HG02981 (cell line): ENCODE measurements around the gene HK2.

Experiments
- ATAC-seq: cut with Tn5 transposase; IDR thresholded peaks from one replicate; pipeline ENCODE4 v1.9.1; 2021; ENCODE audit warnings: mild to moderate bottlenecking, moderate library complexity; ENCODE audit not compliant: unreplicated experiment

HK2 gene

DNA sequence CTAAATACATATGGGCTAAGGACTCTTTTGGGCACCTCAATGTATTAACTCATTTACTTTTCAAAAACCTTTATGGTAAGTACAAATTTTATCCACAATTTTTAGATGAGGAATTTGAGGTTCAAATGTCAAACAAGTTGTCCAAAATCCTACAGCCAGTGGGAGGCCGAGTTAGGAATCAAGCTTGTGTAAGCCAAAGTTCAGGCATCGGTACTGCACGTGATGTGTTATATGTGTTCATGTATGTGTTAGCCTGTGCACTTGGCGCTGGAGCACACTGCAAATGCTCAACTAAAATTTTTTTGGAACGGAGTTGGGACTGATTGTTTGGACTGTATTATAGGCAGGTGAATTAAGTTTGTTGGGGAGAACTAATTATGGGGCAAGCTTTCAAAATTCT lies 22.7 kb downstream of the HK2 start:
- ATAC-seq, result no peak

DNA sequence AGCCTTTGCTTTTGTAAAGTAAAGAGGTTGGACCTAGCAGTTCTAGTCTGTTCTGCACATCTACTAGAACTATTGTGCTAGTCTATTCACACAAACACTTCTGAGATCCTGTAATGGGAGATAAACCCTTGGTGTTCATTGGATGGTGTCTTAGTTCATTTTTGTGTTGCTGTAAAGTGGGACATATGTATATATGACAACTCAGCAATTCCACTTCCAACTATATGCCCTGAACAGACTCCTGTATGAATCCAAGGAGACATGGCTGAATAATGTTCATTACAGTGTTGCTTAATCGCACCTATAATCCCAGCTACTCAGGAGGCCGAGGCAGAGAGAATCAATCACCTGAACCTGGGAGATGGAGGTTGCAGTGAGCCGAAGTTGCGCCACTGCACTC lies 23.3 kb downstream of the HK2 start:
- no peak for ATAC-seq

DNA sequence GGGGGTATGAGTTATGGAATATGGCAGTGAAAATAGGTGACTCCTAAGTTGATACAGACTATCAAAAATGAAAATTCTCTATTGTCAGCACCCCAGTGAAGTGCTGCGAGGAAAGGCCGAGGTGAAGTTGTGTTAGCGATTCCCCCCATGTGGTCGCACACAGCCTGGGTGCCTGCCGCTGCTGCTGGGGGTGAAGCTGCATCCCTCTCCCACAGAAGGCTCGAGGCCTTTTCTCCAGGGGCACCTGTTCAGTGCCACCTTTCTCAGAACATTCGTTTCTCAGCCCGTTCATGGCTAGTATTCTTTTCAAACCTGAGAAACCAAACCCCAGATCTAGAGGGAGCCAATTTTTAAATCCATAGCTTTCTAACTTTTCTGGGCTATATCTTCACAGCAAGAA lies 23.8 kb downstream of the HK2 start:
- ATAC-seq, result no peak

DNA sequence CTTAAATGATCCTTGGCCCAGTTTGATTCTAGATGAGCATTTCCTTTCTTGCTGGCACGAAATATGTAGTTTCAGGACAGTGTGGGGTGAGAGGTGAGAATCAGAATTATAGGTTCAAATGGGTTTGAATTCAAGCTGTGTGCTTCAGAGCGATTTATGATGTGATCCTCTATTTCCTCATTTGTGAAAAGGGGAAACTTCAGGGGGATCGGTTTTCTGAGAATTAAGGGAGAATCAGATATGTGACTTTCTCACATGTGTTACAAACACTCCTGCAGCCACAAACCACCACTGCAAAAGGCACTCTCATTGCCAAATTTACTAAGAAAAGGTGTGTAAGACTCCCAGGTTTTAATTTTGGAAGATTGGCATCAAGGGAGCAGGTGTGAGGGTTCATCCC lies 24.4 kb downstream of the HK2 start:
- no peak for ATAC-seq

DNA sequence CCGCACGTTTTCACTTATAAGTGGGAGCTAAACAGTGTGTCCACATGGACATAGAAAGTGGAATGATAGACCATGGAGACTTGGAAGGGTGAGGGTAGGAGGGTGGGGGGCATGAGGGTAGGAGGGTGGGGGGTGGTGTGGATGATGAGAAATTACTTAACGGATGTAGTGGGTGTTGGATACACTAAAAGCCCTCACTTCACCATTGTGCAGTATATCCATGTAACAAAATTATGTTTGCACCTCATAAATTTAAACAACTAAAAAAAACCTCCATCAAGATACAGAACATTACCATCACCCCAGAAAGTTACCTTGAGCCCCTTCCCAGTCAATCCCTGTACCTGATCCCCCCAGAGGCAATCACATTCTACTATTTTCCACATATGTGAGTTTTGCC lies 26.2 kb downstream of the HK2 start:
- no peak for ATAC-seq

DNA sequence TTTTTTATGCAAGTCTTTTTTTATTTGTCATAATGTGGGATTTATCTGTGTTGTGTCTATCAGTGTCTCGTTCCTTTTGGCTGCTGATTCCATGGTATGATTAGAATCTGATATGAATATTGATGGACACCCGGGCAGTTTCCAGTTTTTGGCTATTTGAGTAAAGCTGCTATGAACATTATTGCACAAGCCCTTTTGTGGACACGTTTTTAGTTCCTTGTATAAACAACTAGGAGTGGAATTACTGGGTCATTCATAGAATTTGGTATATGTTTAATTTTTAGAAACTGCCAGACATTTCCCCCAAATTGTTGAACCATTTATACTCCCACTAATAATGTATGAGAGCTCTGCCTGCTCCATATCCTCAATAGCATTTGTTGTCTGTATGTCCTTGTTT lies 26.6 kb downstream of the HK2 start:
- no peak for ATAC-seq

DNA sequence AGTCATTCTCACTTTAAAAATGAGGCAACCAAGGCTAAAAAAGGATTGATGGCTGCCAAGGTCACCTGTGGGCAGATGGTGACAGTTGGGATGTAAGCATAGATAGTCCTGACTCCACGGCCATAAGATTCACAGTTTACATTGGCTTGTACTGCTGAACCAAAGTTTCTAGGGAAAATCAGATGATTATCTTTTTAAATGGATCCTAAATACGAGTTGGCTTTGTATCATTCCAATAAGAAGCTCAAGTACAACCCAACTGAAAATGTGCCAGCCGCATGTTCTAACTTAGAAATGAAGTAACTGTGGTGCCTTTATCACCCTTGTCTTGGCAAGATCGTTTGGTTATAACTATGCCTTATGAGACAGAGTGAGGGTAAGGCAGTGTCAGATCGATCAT lies 27.6 kb downstream of the HK2 start:
- no peak for ATAC-seq

DNA sequence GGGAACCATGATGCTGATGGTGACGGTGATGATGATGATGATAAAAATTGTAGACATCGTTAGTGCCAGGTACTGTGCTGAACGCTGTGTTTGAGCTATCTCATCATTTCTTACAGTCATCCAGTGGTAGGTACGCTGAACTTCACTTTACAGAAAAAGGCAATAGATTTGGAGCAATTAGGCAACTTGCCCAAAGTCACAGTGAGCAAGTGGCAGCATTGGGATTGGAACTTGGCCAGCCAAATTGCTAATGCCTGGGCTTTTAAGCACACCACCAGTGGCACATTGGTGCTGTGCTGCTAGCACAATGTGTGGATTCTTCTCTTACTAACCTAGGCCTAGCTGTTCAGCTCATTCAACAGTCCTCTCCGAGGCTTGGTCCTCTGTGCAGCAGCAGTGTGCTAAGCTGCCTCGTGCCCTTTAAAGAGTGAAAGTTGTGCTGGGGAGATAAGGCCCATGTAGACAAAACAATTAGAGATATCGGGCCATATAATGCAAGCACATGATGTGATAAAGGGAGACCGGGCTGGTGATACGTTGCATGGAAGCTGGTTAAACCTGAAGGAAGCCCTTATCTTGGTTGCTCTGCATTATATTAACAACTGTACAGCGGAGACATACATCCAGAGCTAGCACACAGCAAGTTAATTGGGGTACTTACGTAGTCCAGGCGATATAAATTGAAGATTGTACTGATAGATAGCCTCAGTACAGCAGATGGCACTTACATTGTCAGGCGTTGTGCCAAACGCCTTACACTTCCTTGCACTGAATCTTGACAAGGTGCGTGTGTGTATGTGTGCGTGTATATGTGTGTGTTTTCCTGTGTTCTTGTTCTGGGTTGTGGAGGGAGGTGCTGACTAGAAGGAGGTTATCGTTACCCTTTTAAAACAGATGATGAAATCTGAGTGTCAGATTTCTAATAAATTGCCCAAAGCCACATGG lies 28.4 kb downstream of the HK2 start:
- ATAC-seq, result no peak

DNA sequence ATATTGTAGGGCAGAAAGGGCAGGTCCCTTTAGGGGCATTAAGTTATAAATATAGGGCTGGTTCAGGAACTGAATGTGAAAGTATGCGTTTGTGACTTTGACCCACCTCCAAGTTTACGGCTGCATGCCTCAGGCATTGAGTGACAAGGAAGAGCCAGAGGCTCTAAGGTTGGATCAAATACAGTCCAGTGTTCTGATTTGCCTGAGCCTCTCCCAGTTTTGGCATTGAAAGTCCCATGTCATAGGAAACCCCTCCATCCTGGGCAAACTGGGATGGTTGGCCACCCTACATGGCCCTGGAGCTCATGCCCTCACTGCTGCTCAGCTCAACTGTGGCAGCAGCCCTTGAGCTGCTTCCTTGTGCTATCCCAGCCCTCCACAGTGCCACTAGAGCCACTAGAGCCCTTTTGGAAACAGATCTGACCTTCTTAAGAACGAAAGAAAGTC lies 29.9 kb downstream of the HK2 start:
- no peak for ATAC-seq

DNA sequence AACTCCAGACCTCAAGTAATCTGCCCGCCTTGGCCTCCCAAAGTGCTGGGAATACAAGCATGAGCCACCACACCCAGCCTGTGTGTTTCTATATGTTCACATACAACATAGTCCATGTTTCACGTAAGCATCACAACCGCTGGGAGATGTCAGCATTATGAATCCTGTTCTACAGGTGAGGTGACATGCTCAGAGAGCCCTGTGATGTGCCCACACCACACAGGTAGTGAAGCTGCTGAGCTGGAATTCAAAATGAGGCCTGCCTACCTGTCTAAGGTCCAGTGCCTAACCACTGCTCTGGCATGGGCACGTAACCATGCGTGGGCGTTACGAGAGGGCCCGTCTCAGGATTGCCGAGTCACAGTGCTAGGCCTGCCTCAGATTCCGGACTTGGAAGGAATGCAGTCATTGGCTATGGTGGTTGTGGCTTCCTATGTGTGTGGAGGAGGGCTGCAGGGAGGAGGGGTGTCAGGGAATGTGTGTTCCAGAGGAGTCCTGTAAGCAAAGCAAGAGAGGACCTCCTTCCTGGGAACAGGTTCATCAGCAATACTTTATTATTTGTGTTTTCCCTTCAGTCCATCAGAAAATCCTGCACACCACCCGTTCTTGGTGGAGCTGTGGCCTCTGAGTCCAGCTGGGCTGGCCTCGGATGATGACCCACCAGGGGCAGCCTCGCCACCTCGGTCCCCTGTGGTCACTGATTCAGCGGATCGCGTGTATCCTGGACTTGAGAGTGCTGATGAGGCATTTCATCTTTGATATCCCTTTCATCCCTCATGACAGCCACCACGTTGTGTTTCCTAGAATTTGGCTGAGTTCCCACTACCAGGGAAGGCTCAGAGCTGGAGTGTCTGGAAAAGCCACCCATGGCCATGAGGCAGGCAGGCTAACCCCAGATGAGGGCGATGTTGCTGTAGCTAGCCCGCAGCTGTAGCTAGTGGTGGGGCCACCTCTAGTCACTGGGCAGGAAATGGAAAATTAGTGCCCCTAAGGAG lies 31.1 kb downstream of the HK2 start:
- ATAC-seq, result no peak

DNA sequence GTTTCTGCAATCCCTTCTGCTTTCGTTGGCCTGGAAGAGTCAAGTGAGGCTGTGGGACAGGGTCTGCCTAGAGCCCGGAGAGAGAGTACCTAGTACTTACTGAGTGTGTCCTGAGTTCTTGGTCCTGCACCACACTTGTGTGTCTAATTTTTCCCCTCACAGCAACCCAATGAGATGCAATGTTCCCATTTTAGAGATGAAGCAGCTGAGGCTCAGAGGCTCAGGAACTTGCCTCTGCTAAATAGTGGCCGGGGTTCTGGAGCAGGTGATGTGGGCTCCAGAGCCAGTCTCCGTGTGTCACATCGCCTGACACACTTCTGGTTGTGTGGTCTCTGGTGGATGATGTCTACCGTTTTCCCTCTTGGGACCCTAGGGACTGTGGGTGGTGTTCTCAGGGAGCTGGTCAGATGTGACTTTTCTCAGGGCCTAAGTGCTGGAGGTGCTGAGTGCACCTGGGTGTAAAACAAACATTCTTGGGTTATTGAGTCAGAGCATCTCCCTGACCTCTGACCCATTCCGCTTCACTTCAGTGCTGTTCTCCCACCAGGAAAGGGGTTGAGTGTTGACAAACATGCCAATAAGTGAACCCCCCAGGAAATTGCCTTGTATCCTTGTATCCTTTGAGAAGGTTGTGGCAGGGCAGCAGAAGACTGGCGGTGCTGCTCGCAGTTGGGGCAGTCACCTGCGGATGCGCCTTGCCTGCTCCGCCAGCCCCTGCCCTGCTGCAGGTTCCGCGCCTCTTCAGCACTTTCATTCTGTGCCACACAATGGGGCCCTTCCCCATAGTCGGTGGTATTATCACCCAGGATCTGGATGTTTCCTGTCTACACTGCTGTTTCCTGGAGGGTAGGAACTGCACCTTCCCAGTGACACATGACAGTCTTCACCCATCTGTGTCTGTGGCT lies 32.1 kb downstream of the HK2 start:
- no peak for ATAC-seq

DNA sequence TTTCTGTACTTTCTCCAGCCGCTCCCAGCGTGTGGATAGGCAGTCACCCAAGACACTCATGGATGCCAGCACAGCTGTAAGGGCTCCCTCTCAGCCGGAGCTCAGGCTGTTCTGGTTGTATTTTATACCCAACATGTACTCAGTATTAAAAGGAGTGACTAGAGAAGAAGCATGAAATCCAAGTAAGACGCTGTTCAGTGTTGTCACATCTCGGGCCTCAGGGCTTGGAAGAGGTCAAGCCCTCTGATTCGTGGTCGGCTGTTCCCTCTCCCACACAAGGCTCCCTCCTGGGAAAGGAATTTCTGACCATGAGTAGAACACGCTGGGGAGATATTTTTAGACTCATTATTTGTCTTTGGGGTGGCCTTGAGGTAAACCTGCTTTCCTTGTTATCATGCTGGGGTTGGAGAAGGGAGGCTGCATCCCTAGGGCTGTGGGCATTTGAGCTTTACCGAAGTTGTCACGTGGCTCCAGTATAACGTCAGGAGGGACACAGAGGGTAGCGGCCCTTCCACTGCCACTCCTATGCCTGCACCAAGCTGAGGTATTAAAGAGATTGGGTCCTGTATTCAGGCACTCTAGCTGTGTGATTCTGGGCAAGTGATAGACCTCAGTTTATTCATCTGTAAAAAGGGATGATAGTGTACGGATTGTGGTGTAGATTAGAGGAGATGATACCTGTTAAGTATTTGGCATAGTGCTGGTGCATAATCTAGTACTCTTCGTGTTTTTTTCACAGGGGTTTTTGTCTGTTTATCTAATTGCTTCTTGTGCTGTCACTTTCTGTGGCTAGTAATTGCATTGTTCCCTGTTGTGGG lies 34.1 kb downstream of the HK2 start:
- ATAC-seq, result no peak

DNA sequence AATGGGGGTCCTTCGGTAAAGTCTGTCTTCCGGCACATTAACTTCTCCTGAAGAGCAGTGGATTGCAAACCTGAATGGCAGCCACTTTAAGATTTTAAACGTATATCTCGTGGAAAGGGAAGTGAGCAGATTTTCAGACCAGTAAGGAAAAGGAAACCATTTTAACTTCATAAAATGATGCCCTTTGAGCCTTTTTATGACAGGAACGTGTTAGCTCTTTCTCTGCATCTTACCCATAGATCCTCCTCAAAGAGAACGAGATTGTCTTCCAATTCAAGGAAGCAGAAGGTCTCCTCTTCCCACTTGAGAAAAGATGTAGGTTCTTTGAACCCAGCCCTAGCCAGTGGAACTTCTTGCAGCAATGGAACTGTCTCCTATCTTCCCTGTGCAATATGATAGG lies 35.6 kb downstream of the HK2 start:
- no peak for ATAC-seq

DNA sequence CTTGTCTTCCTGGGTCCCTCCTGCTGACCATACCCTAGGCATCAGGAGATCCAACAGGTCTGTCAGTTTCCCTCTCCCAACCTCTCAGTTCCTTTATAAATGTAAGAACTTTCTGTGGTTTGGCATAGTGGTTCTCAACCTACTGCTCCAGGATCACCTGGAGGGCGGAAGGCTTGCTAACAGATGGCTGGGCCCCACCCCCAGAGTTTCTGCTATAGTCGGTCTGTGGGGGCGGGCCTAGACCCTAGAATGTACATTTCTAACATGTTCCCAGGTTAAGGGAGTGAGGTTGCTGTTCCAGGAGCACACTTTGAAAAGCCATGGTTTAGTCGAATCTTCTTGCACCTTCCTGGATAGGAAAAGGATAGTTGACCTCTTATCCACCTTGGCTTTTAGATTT lies 37.0 kb downstream of the HK2 start:
- ATAC-seq, result no peak

DNA sequence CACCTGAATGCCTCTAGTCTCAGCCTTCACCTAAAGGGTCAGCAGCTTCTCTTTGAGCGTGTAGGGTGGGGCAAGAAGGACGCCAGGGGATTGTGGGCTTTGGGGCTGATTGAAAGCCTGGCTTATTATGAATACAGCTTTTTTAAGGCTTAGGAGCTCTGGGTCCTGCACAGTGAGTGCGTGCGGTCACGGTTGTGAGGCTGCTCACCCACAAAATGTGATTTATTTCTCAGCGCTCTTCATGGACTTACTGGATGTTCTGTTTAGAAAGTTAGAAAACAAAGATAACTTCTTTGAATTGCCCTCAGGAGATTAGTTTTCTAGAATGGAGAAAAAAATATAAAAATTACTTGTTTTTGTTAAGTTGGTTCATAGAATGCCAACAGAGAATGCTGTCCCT lies 37.5 kb downstream of the HK2 start:
- ATAC-seq, result no peak

DNA sequence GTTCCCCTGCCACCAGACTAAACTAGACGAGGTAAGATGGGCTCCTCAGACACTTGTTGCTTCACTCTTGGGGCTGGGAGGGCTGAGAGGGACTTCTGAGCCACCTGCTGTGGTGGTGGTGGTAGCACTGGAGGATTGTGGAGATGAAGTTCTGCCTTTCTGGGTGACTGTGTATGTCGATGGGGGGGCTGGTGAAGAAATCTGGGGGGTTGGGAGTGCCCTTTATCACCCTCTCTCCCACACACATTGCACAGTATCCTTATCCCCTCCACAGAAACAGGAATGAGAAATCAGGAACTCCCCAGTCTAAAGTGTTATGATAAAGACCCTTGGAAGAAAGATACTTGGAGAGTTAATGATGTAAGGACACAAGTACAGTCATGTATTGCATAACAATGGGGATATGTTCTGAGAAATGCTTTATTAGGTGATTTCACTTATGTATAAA lies 38.5 kb downstream of the HK2 start:
- no peak for ATAC-seq

DNA sequence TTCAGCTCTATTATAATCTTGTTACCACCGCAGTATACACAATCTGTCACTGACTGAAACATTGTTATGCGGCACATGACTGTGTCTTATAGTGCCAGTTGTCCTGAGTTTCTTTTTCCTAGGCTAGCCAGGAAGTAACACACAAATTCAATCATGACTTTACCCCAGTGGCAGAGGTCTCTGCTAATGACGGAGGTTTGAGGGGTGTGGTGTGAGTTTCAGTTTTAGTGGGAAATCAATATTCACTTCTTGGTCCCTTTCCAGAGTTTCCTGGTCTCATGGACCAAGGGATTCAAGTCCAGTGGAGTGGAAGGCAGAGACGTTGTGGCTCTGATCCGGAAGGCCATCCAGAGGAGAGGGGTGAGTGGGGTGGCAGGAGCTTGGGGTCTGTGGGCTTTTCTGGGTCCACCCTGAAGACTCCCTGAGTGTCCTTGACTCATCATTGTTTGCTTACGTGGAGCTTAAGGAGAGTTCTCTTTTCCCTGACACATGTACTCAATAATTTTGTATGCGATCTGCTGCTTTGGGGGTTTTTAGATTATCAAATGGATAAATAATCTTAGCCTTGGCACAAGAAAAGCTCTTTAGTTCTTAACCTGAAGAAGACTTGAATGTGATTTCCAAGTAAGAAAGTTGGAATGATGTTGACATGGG lies 39.2 kb downstream of the HK2 start:
- ATAC-seq, result no peak

DNA sequence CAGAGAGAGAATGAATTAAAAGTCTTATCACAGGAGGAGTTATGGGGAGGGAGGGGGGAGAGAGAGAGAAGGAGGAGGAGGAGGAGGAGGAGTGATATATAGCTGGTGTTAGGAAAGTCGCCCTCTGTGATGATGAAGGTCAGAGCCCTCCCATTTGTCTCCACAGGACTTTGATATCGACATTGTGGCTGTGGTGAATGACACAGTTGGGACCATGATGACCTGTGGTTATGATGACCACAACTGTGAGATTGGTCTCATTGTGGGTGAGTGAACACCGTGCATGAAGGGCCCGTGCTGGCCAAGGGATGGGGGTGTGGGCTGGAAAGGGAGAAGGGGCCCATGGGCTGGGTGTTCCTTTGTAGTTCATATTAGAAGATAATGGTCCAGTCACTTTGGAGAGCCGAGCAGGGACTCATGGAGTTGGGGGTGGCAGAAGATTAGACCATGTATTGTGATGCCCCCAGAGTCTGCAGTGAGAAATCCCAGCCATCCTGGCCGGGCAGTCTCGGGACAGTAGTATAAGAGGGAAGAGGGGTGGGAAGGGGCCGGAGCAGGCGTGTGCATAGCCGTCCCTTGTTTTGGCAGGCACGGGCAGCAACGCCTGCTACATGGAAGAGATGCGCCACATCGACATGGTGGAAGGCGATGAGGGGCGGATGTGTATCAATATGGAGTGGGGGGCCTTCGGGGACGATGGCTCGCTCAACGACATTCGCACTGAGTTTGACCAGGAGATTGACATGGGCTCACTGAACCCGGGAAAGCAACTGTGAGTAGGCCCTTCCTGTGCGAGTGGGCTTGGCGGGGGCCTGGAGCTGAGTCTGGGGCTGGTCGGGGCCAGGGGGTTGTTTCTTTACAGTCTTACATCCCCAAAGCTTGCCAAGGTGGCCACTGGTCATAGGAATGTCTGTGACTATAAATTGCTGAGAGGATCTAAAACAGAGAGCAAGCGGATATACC lies 40.0 kb downstream of the HK2 start:
- no peak for ATAC-seq
